Karpas-422 (cell line): ENCODE results near the gene HS6ST3. TPM values are rescaled to one million over a fixed set of nuclear protein-coding genes. Genes with fewer than 3 reads are reported as not detected.

Experiments
- DNase-seq: peaks from one replicate; pipeline ENCODE4 v3.0.0-alpha.2; 2015
- H2AFZ ChIP-seq: fragments of 200-600 bp; sonication (generic); 2 replicates; pipeline ENCODE4 v1.6.1; 2014; ENCODE audit warnings: antibody characterized with exemption, low read length, mixed read lengths
- H3K27ac ChIP-seq: fragments of 200-600 bp; sonication (generic); 2 replicates; pipeline ENCODE4 v1.5.1; 2014; ENCODE audit warnings: mild to moderate bottlenecking, low read length, moderate library complexity
- H3K27me3 ChIP-seq: fragments of 200-600 bp; sonication (generic); 2 replicates; pipeline ENCODE4 v1.6.1; 2014; ENCODE audit warnings: low read length, mixed read lengths
- H3K36me3 ChIP-seq: fragments of 200-600 bp; sonication (generic); 2 replicates; pipeline ENCODE4 v1.6.1; 2014; ENCODE audit warnings: low read length, mixed read lengths; ENCODE audit not compliant: insufficient read depth
- H3K4me1 ChIP-seq: fragments of 200-600 bp; sonication (generic); 2 replicates; pipeline ENCODE4 v1.6.1; 2014; ENCODE audit warnings: mild to moderate bottlenecking, low read length, mixed read lengths
- H3K4me2 ChIP-seq: fragments of 200-600 bp; sonication (generic); 2 replicates; pipeline ENCODE4 v1.6.1; 2014; ENCODE audit warnings: low read length, low read depth, mild to moderate bottlenecking; ENCODE audit not compliant: poor library complexity, severe bottlenecking
- H3K4me3 ChIP-seq: fragments of 200-600 bp; sonication (generic); 2 replicates; pipeline ENCODE4 v1.5.1; 2014; ENCODE audit warnings: mild to moderate bottlenecking, antibody characterized with exemption, low read length, mixed read lengths
- H3K79me2 ChIP-seq: fragments of 200-600 bp; sonication (generic); 2 replicates; pipeline ENCODE4 v1.6.1; 2014; ENCODE audit warnings: mild to moderate bottlenecking, low read length, mixed read lengths
- H3K9ac ChIP-seq: fragments of 200-600 bp; sonication (generic); 2 replicates; pipeline ENCODE4 v1.6.0; 2014; ENCODE audit warnings: low read length
- H3K9me2 ChIP-seq: fragments of 200-600 bp; sonication (generic), shearing (Covaris generic); replicated peaks from 2 replicates; pipeline ENCODE4 v1.6.0; 2014; ENCODE audit warnings: mild to moderate bottlenecking, low read length, moderate library complexity; ENCODE audit not compliant: insufficient read depth
- H3K9me3 ChIP-seq: fragments of 300-700, 200-600 bp; sonication (generic); 2 replicates; pipeline ENCODE4 v1.6.1; 2014; ENCODE audit warnings: low read length, mixed read lengths
- H4K20me1 ChIP-seq: fragments of 200-600 bp; sonication (generic); 2 replicates; pipeline ENCODE4 v1.6.1; 2014; ENCODE audit warnings: mild to moderate bottlenecking, antibody characterized with exemption, low read length, low read depth; ENCODE audit not compliant: insufficient read depth
- total RNA-seq: library from RNA; depleted of rRNA; stranded (reverse); fragments of >200 nt; shearing (Covaris generic); gene quantifications from 2 replicates; pipeline ENCODE4 v1.2.3, GENCODE V29; 2014; ENCODE audit warnings: low replicate concordance

The HS6ST3 gene
- total RNA-seq, 1 experiment from 2014 or later: not detected

DNA sequence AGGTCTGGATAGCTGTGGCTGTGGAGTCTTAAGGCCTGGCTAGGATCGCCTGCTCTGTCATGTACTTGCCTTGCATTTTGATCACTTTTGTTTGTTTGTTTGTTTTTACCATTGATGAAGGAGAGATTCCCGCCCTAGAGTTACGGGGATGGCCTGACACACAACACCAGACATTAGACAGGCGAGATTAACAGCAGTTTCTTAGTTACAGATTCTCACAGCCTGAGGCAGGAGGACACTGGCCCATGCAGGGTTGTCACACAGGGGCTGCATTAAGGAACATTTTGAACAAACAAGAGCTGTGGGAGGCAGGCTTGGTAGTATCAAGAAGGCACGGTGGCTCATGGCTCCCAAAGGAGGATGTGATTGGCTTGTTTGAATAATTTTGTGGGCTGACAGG is 291.8 kb downstream of the HS6ST3 start:
- Histone ChIP-seq H3K9ac (no peak overlapping the region), H3K4me1 (no peaks in the 10 kb centered on the region), H3K9me2 (no peaks in the 10 kb centered on the region), H2AFZ (no peak overlapping the region), H3K4me2 (no peak overlapping the region), H3K79me2 (no peaks in the 10 kb centered on the region), H3K27me3 (no peaks in the 10 kb centered on the region), H3K36me3 (no peaks in the 10 kb centered on the region), H3K4me3 (no peak overlapping the region), H3K9me3 (no peaks in the 10 kb centered on the region), H4K20me1 (no peaks in the 10 kb centered on the region), H3K27ac (no peak overlapping the region)
- no peak for DNase-seq

DNA sequence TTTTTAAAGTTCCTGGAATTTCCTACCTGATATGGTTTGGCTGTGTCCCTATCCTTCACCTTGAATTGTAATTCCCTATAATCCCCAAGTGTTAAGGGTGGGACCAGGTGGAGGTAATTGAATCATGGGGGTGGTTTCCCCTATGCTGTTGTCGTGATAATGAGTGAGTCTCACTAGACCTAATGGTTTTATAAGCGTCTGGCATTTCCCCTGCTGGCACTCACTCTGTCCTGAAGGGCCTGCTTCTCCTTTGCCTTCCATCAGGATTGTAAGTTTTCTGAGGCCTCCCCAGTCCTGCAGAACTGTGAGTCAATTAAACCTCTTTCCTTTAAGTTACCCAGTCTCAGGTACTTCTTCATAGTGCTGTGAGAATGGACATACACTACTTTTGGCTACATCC is 298.7 kb downstream of the HS6ST3 start:
- no peaks in the 10 kb centered on the region for H3K27me3 ChIP-seq
- no peak overlapping the region for H3K27ac ChIP-seq
- no peaks in the 10 kb centered on the region for H3K9me3 ChIP-seq
- H3K36me3 ChIP-seq: no peaks in the 10 kb centered on the region
- no peak overlapping the region for H3K4me2 ChIP-seq
- no peaks in the 10 kb centered on the region for H3K4me1 ChIP-seq
- DNase-seq: no peak
- H3K9ac ChIP-seq: no peak overlapping the region
- no peak overlapping the region for H3K4me3 ChIP-seq
- H4K20me1 ChIP-seq: no peaks in the 10 kb centered on the region
- no peaks in the 10 kb centered on the region for H3K9me2 ChIP-seq
- H3K79me2 ChIP-seq: no peaks in the 10 kb centered on the region
- no peak overlapping the region for H2AFZ ChIP-seq

DNA sequence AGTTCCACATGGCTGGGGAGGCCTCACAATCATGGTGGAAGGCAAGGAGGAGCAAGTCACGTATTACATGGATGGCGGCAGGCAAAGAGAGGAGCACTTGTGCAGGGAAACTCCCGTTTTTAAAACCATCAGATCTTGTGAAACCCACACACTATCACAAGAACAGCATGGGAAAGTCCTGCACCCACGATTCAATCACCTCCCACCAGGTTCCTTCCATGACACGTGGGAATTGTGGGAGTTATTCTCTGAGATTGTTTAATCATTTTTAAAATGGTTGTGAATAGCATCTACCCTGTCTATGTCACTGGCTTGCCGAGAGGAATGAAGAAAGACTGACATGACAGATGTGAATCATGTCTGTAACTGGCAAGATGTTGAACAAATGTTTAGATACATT is 301.7 kb downstream of the HS6ST3 start:
- no peaks in the 10 kb centered on the region for H4K20me1 ChIP-seq
- DNase-seq: no peak
- H3K79me2 ChIP-seq: no peaks in the 10 kb centered on the region
- H3K27me3 ChIP-seq: no peaks in the 10 kb centered on the region
- H3K9me3 ChIP-seq: no peaks in the 10 kb centered on the region
- H3K9ac ChIP-seq: no peak overlapping the region
- no peak overlapping the region for H3K4me2 ChIP-seq
- H3K4me1 ChIP-seq: no peaks in the 10 kb centered on the region
- H3K4me3 ChIP-seq: no peak overlapping the region
- H2AFZ ChIP-seq: no peak overlapping the region
- H3K36me3 ChIP-seq: no peaks in the 10 kb centered on the region
- no peak overlapping the region for H3K27ac ChIP-seq
- H3K9me2 ChIP-seq: no peaks in the 10 kb centered on the region

DNA sequence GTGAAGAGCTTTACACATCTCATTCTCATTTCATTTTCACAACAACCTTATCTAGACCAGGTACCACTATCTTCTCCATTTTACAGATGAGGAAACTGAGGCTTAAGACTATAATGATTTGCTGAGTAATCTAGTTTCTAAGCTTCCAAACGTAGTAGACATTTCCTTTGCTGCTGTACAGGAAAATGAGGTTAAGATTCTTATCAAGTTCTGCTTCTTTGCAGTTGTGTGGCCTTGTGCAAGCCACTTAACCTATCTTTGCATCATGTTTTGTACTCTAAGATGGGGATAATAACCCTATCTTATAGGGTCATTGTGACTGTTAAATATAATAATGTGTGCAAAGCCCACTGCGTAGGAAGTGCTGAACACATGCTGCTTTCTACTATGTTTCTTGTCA is 307.9 kb downstream of the HS6ST3 start:
- Histone ChIP-seq H3K9me2 (no peaks in the 10 kb centered on the region), H3K36me3 (no peaks in the 10 kb centered on the region), H3K9me3 (no peaks in the 10 kb centered on the region), H3K9ac (no peak overlapping the region), H3K79me2 (no peaks in the 10 kb centered on the region), H3K27me3 (no peaks in the 10 kb centered on the region), H3K4me2 (no peak overlapping the region), H4K20me1 (no peaks in the 10 kb centered on the region), H2AFZ (no peak overlapping the region), H3K4me1 (no peaks in the 10 kb centered on the region), H3K4me3 (no peak overlapping the region), H3K27ac (no peak overlapping the region)
- no peak for DNase-seq

DNA sequence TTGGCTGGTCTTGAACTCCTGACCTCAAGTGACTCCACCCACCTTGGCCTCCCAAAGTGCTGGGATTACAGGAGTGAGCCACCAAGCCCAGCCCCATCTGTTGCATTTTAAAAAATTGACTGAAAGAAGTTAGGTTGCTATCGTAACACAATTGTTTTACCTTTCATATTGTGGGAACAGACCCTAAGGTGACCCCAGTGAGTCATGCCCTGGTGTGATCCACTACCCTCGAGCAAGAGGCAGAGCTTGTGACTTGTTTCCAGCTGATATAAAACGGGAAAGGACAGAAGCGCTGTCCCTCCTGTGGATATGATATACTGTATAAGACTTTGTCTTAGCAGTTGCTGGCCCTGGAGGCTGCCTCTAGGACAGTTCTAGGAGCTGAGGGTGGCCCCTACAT is 308.6 kb downstream of the HS6ST3 start:
- H3K9me3 ChIP-seq: no peaks in the 10 kb centered on the region
- H2AFZ ChIP-seq: no peak overlapping the region
- no peaks in the 10 kb centered on the region for H3K27me3 ChIP-seq
- H3K4me3 ChIP-seq: no peak overlapping the region
- H3K36me3 ChIP-seq: no peaks in the 10 kb centered on the region
- H4K20me1 ChIP-seq: no peaks in the 10 kb centered on the region
- no peak overlapping the region for H3K4me2 ChIP-seq
- no peak overlapping the region for H3K9ac ChIP-seq
- no peaks in the 10 kb centered on the region for H3K79me2 ChIP-seq
- no peaks in the 10 kb centered on the region for H3K4me1 ChIP-seq
- no peak for DNase-seq
- H3K27ac ChIP-seq: no peak overlapping the region
- H3K9me2 ChIP-seq: no peaks in the 10 kb centered on the region

DNA sequence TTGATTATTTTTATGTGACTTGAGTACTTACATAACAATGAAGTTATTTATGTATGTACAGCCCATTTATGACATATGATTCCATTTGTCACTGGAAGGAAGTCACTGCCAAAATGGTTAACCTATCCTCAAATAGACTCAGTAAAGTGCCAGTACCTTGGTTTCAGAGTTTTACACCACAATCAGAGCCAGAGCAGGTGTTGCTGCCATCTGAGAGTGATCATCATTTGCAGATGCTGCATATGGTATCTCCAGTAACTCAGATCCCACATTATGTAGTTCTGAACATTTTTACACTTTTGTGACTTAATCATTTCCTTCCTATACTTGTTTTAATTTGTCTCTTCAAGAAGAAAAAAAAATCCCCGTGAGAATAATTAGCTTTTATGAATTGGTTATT is 313.3 kb downstream of the HS6ST3 start:
- no peak for DNase-seq
- H3K27me3 ChIP-seq: no peaks in the 10 kb centered on the region
- no peaks in the 10 kb centered on the region for H4K20me1 ChIP-seq
- H3K79me2 ChIP-seq: no peaks in the 10 kb centered on the region
- no peak overlapping the region for H3K9ac ChIP-seq
- H3K27ac ChIP-seq: no peak overlapping the region
- no peaks in the 10 kb centered on the region for H3K9me3 ChIP-seq
- H3K4me3 ChIP-seq: no peak overlapping the region
- H3K9me2 ChIP-seq: no peaks in the 10 kb centered on the region
- no peaks in the 10 kb centered on the region for H3K36me3 ChIP-seq
- no peak overlapping the region for H2AFZ ChIP-seq
- no peak overlapping the region for H3K4me2 ChIP-seq
- H3K4me1 ChIP-seq: no peaks in the 10 kb centered on the region

DNA sequence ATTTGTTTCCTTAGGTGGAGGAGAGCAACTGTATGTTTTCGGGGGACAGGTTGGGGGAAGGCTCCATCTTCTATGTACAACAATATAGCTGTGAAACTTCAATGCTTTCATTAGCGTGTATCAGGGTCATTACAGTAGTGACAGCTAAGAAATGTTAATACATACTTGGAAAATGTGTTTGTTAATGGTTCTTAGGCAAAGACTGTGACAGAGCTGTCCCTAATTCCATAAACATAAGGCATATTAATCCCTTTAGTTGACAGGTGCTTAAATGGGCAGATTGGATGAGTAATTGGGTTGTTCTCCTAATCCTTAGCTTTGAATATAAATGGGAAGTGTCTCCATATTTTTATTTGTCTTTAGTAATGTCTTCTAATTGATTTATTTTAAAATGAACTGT is 313.7 kb downstream of the HS6ST3 start:
- no peaks in the 10 kb centered on the region for H3K27me3 ChIP-seq
- no peaks in the 10 kb centered on the region for H4K20me1 ChIP-seq
- H3K4me1 ChIP-seq: no peaks in the 10 kb centered on the region
- H3K4me3 ChIP-seq: no peak overlapping the region
- DNase-seq: no peak
- no peaks in the 10 kb centered on the region for H3K79me2 ChIP-seq
- no peak overlapping the region for H3K27ac ChIP-seq
- H3K9me3 ChIP-seq: no peaks in the 10 kb centered on the region
- H3K9ac ChIP-seq: no peak overlapping the region
- H3K36me3 ChIP-seq: no peaks in the 10 kb centered on the region
- H2AFZ ChIP-seq: no peak overlapping the region
- no peaks in the 10 kb centered on the region for H3K9me2 ChIP-seq
- no peak overlapping the region for H3K4me2 ChIP-seq

DNA sequence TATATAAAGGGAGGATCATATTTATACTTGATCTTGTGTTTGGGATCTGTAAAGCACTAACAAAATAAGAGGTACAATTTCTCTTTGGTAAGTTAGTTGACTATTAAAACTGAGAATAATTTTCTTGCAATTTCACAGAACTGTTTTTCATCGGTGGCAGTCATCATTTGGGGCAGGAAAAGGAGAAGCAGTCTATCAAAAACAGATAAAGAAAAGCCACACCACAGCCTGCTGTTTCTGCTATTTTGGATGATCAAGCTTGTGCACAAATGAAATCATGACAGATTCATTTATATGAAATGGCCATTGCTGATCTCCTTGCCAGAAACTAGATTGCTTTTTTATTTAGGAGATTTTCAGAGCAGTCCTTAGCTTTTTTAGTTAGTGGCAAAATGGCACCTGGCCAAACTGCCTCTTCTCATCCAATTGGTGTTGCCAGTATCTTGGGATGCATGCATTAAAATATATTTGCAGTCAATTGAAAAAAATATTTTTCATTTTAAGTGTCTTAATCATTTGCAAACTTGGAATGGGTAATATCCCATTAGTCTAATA is 326.0 kb downstream of the HS6ST3 start:
- no peaks in the 10 kb centered on the region for H3K9me2 ChIP-seq
- H3K4me2 ChIP-seq: no peak overlapping the region
- H3K79me2 ChIP-seq: no peaks in the 10 kb centered on the region
- H3K36me3 ChIP-seq: no peaks in the 10 kb centered on the region
- no peak overlapping the region for H2AFZ ChIP-seq
- H3K4me3 ChIP-seq: no peak overlapping the region
- no peaks in the 10 kb centered on the region for H4K20me1 ChIP-seq
- H3K9me3 ChIP-seq: no peaks in the 10 kb centered on the region
- no peak overlapping the region for H3K9ac ChIP-seq
- no peak for DNase-seq
- no peaks in the 10 kb centered on the region for H3K27me3 ChIP-seq
- H3K27ac ChIP-seq: no peak overlapping the region
- no peaks in the 10 kb centered on the region for H3K4me1 ChIP-seq
